ENCODE data around the gene PRR36. TPM values are rescaled to one million over a fixed set of nuclear protein-coding genes. Genes with fewer than 3 reads are reported as not detected.

The PRR36 gene
- total RNA-seq, 1 donor from 2014 or later = 0.07 TPM

DNA sequence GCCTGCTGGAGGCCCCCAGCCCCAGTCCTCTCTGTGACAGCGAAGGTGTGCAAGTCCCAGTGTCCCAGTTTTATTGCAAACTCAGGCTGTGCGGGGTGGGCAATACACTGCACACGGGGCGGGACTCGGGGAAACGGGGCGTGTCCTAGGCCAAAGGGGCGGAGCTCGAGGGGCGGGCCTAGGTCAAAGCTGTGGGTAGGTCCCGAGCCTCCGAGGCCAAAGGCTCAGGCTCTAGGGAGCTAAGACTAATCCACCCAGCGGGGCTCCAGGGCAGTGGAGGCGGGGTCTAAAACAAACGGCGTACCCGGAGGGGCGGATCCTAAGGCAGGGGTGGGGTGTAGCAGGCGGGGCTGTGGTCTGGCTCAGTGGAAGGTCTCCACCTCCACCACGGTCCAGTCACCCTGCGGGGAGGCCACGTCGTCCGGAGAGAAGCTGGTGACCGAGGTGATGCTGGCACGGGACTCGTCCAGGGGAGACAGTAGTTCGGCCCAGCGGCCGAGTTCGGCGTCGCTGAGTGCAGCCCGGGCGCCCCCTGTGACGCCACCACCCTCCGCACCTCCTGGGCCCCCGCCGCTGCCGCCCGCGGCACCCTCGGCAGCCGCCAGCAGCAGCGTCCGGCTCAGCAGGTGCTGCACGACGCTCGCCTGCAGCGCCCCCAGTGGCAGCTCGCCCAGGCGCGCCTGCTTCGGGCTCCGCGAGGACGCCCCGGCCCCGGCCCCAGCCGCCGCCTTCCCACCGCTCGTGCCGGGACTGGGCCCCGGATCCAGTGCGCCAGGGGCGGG, 5.3 kb downstream of the PRR36 start:
- Histone ChIP-seq H4K20me1 (ENCODE audit: low read depth) (peaks cover 58% of the 10 kb centered on the region), H3K27me3 (peaks cover 48% of the 10 kb centered on the region), H3F3A (ENCODE audit: low read depth) (peaks cover 54% of the 10 kb centered on the region), H3K9me3 (ENCODE audit: low read depth) (no peaks in the 10 kb centered on the region), H3K4me2 (peak overlapping the region; percentile 67), H3K79me2 (ENCODE audit: low read depth) (no peaks in the 10 kb centered on the region), H3K36me3 (no peaks in the 10 kb centered on the region), H3K9ac (no peak overlapping the region), H3K27ac (no peak overlapping the region), H2AFZ (replicated peaks) (no peak overlapping the region), H3K4me1 (peaks cover 7% of the 10 kb centered on the region), H3K4me3 (peak overlapping the region; percentile 31)
- Mint-ChIP-seq H3K4me1 (peaks cover 37% of the 10 kb centered on the region), H3K27ac (no peak overlapping the region), H3K9me3 (no peaks in the 10 kb centered on the region), H3K27me3 (ENCODE audit: insufficient read depth, low read depth) (peaks cover 29% of the 10 kb centered on the region), H3K4me3 (peak overlapping the region; percentile 77), H3K36me3 (peaks cover 3% of the 10 kb centered on the region)
- DNase-seq (ENCODE audit: low spot score) = peak; percentile 91
- TF ChIP-seq EZH2 (IDR thresholded peaks at IDR 0.05) (peak; percentile 32), EZH2phosphoT487 (IDR thresholded peaks at IDR 0.05) (no peak), CTCF (IDR thresholded peaks at IDR 0.05) (peak; percentile 74)

GRCh38 chr19:7868326-7868670, 5.9 kb downstream of the PRR36 start:
- Histone ChIP-seq H3K9ac (no peak overlapping the region), H3K79me2 (ENCODE audit: low read depth) (no peaks in the 10 kb centered on the region), H3K4me3 (no peak overlapping the region), H3K9me3 (ENCODE audit: low read depth) (no peaks in the 10 kb centered on the region), H3F3A (ENCODE audit: low read depth) (peaks cover 55% of the 10 kb centered on the region), H3K4me1 (peaks cover 11% of the 10 kb centered on the region), H3K27ac (no peak overlapping the region), H3K27me3 (peaks cover 49% of the 10 kb centered on the region), H2AFZ (replicated peaks) (no peak overlapping the region), H4K20me1 (ENCODE audit: low read depth) (peaks cover 64% of the 10 kb centered on the region), H3K4me2 (peak overlapping the region; percentile 14), H3K36me3 (no peaks in the 10 kb centered on the region)
- Mint-ChIP-seq H3K36me3 (peaks cover 3% of the 10 kb centered on the region), H3K4me1 (peaks cover 37% of the 10 kb centered on the region), H3K27me3 (ENCODE audit: insufficient read depth, low read depth) (peaks cover 29% of the 10 kb centered on the region), H3K27ac (no peak overlapping the region), H3K4me3 (peak overlapping the region; percentile 51), H3K9me3 (no peaks in the 10 kb centered on the region)
- no peak for DNase-seq (ENCODE audit: low spot score)
- TF ChIP-seq CTCF (IDR thresholded peaks at IDR 0.05) = no peak
- no peak for TF ChIP-seq EZH2 (IDR thresholded peaks at IDR 0.05)
- no peak for TF ChIP-seq EZH2phosphoT487 (IDR thresholded peaks at IDR 0.05)

- Mint-ChIP-seq H3K36me3 (peaks cover 3% of the 10 kb centered on the region), H3K4me3 (peak overlapping the region; percentile 63), H3K9me3 (no peaks in the 10 kb centered on the region), H3K4me1 (peaks cover 33% of the 10 kb centered on the region), H3K27ac (no peak overlapping the region), H3K27me3 (ENCODE audit: insufficient read depth, low read depth) (peaks cover 31% of the 10 kb centered on the region)
- H3K27me3 ChIP-seq = peaks cover 52% of the 10 kb centered on the region
- H3K9me3 ChIP-seq (ENCODE audit: low read depth) = no peaks in the 10 kb centered on the region
- no peak overlapping the region for H2AFZ ChIP-seq (replicated peaks)
- H3K4me3 ChIP-seq = no peak overlapping the region
- peaks cover 9% of the 10 kb centered on the region for H3K4me1 ChIP-seq
- H4K20me1 ChIP-seq (ENCODE audit: low read depth) = peaks cover 57% of the 10 kb centered on the region
- TF ChIP-seq EZH2 (IDR thresholded peaks at IDR 0.05) = no peak
- no peak for TF ChIP-seq CTCF (IDR thresholded peaks at IDR 0.05)
- TF ChIP-seq EZH2phosphoT487 (IDR thresholded peaks at IDR 0.05) = no peak
- H3K36me3 ChIP-seq = no peaks in the 10 kb centered on the region
- no peaks in the 10 kb centered on the region for H3K79me2 ChIP-seq (ENCODE audit: low read depth)
- peaks cover 50% of the 10 kb centered on the region for H3F3A ChIP-seq (ENCODE audit: low read depth)
- H3K27ac ChIP-seq = no peak overlapping the region
- no peak overlapping the region for H3K4me2 ChIP-seq
- H3K9ac ChIP-seq = no peak overlapping the region
- DNase-seq (ENCODE audit: low spot score) = no peak
These were observed 6.9 kb downstream of the PRR36 start for GRCh38 chr19:7867092-7867844.

Measured in neural progenitor cell (in vitro differentiated cells).